ENCODE data around the gene TSPAN31. TPM values are rescaled to one million over a fixed set of nuclear protein-coding genes. Genes with fewer than 3 reads are reported as not detected.

TSPAN31 gene
- total and polyA plus RNA-seq, 9 of the 15 experiments (the other 6 are each of a cell fraction or from before 2014, with no cell fraction given) = 11.3 to 26.4 (median 14.3) TPM

GRCh38 chr12:57745485-57745881, 644 bp downstream of the TSPAN31 start:
- ChIA-PET POLR2A (interaction anchor here (0.6 to 2.5 kb wide), 13 partner anchors 9 to 226 kb away, joined by 3 to 15 read pairs (median 3); partner anchors contain the start of genes CYP27B1, DDIT3, EEF1AKMT3 and METTL1), CTCF (ENCODE audit: low intra/inter-chr PET ratio) (no interaction called here)
- H3K27ac ChIP-seq (ENCODE audit: extremely low read depth, low read depth, low read length) = peak overlapping the region; percentile 84
- DNase-seq (ENCODE audit: extremely low read depth in 1 of 4, low spot score in 3 of 4) (peak in 1 of 4 experiments; percentile 50), FAIRE-seq (no peak), ATAC-seq (peak; percentile 42)
- peak overlapping the region; percentile 88 for H3K4me2 ChIP-seq (ENCODE audit: insufficient read depth, low read length)
- H4K20me1 ChIP-seq (replicated peaks; ENCODE audit: control insufficient read depth, insufficient read depth, low read length) = no peaks in the 10 kb centered on the region
- H3K27me3 ChIP-seq (ENCODE audit: control insufficient read depth in 2 of 2, insufficient read depth in 2 of 2, low read length in 2 of 2) = peaks cover 0 to 3% of the 10 kb centered on the region in 2 experiments; a peak in 2 of 5 replicates
- H2AFZ ChIP-seq (ENCODE audit: low read depth, low read length) = peak overlapping the region; percentile 68; the same call in 1 of the 2 replicates
- intact Hi-C loops (cut with micrococcal nuclease) (no loop called here), in situ Hi-C loops (cut with MboI) (loop anchor here (10.0 kb wide), 1 partner anchor 431 kb away; no protein-coding TSS in a partner anchor)
- BruUV-seq (replicated peaks) = no TSS peak
- H3K9ac ChIP-seq (ENCODE audit: insufficient read depth in 1 of 2, low read depth in 2 of 2, low read length in 2 of 2) = peak overlapping the region; percentile 88 to 95
- H3K4me1 ChIP-seq (replicated peaks in 1 of 2; ENCODE audit: control insufficient read depth in 2 of 2, insufficient read depth in 2 of 2, low read length in 2 of 2) = peaks cover 10% of the 10 kb centered on the region in 2 experiments; a peak in 3 of 5 replicates
- 32% methylated on average over 8 of the region's 8 CpGs for WGBS (ENCODE audit: insufficient coverage, low coverage, missing lambda C conversion rate)
- H3K9me1 ChIP-seq (ENCODE audit: control insufficient read depth, insufficient read depth, low read length) = no peaks in the 10 kb centered on the region
- peaks cover 45% of the 10 kb centered on the region for H3K36me3 ChIP-seq (ENCODE audit: control insufficient read depth, insufficient read depth, low read length)
- no peaks in the 10 kb centered on the region for H3K9me3 ChIP-seq (replicated peaks; ENCODE audit: control insufficient read depth, insufficient read depth, low read depth, low read length)
- H3K4me3 ChIP-seq = peak overlapping the region; percentile 59
- peaks cover 24% of the 10 kb centered on the region for H3K79me2 ChIP-seq (ENCODE audit: control insufficient read depth, insufficient read depth, low read length)
- no peak for TF ChIP-seq SIN3A (IDR thresholded peaks at IDR 0.05; ENCODE audit: borderline replicate concordance in 2 of 2, control insufficient read depth in 1 of 2, low read depth in 2 of 2, low read length in 2 of 2)
- peak; percentile 4; the same call in 1 of the 2 replicates for TF ChIP-seq THRB (CRISPR knock-in tag; conservative IDR thresholded peaks at IDR 0.05)
- no peak for TF ChIP-seq CHD7 (IDR thresholded peaks at IDR 0.05; ENCODE audit: low read depth, low read length)
- TF ChIP-seq MYC (IDR thresholded peaks at IDR 0.05; ENCODE audit: low read depth, low read length) = no peak
- TF ChIP-seq MYC (CRISPR knock-in tag; IDR thresholded peaks at IDR 0.05; ENCODE audit: borderline replicate concordance, low read depth) = peak; percentile 14; the same call in 1 of the 2 replicates
- TF ChIP-seq BRD9 (IDR thresholded peaks at IDR 0.05; ENCODE audit: low read depth, partially characterized antibody) = no peak
- no peak for TF ChIP-seq KDM4B (IDR thresholded peaks at IDR 0.05; ENCODE audit: borderline replicate concordance in 2 of 2, low read depth in 1 of 2)
- no peak for TF ChIP-seq NCOA6 (IDR thresholded peaks at IDR 0.05)

Data from K562 (cell line).